HG03159 (cell line): ENCODE results near the gene KMT2C.
"Not testable (repeated sequence)": the region's sequence is repeated elsewhere in the genome, so short reads cannot be mapped to it uniquely, and the experiment has no call there.

Experiments used
- ATAC-seq: cut with Tn5 transposase; IDR thresholded peaks from one replicate; pipeline ENCODE4 v1.9.1; 2021; ENCODE audit warnings: mild to moderate bottlenecking, moderate library complexity; ENCODE audit not compliant: unreplicated experiment

The KMT2C gene

DNA sequence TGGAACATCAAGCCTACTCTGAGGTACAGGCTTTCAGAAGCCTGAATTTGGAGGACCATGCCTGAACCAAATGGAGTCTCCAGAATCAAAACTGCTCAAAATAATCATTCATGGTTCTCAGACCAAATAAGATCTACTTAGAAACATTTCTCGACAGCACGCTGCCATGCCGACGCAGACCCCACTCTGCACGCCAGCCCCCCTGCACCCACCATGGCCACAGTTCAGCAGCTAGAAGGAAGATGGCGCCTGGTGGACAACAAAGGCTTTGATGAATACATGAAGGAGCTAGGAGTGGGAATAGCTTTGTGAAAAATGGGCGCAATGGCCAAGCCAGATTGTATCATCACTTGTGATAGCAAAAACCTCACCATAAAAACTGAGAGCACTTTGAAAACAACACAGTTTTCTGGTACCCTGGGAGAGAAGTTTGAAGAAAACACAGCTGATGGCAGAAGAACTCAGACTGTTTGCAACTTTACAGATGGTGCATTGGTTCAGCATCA is 6.6 kb upstream of the KMT2C start:
- no peak for ATAC-seq

- ATAC-seq = not testable (repeated sequence)
Measured at GRCh38 chr7:152441810-152442209, 6.0 kb upstream of the KMT2C start.

GRCh38 chr7:152441168-152441567 is 5.4 kb upstream of the KMT2C start:
- not testable (repeated sequence) for ATAC-seq

GRCh38 chr7:152438017-152438416 is 2.2 kb upstream of the KMT2C start:
- not testable (repeated sequence) for ATAC-seq

- ATAC-seq = not testable (repeated sequence)
Measured at GRCh38 chr7:152436931-152437575, 1.2 kb upstream of the KMT2C start.

- peak; percentile 45 for ATAC-seq
Measured at GRCh38 chr7:152436111-152436930, 518 bp upstream of the KMT2C start.

- not testable (repeated sequence) for ATAC-seq
Measured at GRCh38 chr7:152434511-152435383, 1.1 kb downstream of the KMT2C start.

- ATAC-seq = not testable (repeated sequence)
Measured at GRCh38 chr7:152433721-152434490, 1.9 kb downstream of the KMT2C start.

DNA sequence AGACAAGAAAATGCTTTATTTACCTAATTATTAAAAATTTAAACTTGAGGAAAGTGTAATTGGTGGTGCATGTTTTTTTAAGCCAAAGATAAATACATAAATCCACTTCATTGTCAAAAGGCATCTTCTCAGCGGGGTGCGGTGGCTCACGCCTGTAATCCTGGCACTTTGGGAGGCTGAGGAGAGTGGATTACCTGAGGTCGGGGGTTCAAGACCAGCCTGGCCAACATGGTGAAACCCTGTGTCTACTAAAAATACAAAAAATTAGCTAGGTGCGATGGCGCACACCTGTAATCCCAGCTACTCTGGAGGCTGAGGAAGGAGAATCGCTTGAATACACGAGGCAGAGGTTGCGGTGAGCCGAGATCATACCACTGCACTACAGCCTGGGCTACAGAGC is 3.1 kb downstream of the KMT2C start:
- not testable (repeated sequence) for ATAC-seq

DNA sequence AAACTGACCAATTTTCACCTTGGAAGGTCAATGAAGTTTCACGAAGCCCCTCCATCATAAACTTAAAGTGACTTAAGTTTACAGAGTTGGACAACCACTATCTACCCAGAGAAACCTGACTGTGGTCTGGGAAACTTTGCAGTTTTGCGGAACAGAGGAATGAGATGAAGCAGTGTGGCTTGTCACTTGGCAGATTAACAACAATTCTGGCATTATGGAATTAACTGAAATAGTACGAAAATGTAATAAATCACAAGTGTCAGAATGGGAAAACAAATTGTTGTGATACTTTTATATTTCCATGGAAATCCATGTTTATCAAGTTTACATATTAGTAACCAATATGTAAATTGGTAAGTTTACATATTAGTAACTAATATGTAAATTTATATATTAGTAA is 4.9 kb downstream of the KMT2C start:
- ATAC-seq = no peak

- ATAC-seq = not testable (repeated sequence)
Measured at GRCh38 chr7:152430118-152430517, 5.7 kb downstream of the KMT2C start.

DNA sequence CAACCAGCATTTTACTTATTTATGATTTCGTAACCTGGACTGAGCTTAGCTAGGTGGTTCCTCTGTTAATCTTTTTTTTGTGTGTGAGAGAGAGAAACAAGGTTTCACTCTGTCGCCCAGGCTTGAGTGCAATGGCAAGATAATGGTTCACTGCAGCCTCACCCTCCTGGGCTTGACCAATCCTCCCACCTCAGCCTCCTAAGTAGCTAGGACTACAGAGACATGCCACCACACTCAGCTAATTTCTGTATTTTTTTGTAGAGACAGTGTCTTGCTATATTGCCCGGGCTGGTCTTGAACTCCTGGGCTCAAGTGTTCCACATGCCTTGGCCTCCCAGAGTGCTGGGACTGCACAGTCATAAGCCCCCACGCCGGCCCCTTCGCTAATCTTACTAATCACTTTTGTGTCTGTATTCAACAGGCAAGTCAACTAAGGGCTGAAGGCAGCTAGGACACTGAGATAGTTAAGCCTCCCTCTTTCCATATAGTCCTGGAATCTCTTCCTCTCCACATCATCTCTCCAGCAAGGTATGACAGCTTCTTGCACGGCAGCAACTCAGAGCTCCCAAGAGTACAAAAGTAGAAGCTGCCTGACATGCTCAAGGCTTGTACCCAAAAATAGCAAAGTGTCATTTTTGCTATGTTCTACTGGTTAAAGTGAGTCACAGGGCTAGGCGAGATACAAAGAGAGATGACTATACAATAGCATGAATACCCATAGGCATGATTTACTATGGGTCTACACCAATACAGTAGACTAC is 11.3 kb downstream of the KMT2C start:
- no peak for ATAC-seq

DNA sequence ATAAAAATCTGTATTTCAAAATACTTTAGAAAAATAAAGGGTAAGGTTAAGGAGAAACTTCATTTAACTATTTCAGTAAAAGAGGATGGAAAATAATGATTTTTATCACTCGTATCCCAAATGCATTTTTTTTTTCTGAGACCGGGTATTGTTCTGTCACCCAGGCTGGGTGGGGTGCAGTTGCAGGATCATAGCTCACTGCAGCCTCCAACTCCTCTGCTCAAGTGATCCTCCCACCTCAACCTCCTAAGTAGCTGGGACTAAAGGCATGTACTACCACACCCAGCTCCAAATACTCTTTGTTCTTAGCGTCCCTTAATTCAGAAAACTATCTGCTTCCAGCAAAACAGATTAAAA is 11.8 kb downstream of the KMT2C start:
- no peak for ATAC-seq

GRCh38 chr7:152423171-152423570 is 12.6 kb downstream of the KMT2C start:
- not testable (repeated sequence) for ATAC-seq

GRCh38 chr7:152420950-152421349 is 14.9 kb downstream of the KMT2C start:
- not testable (repeated sequence) for ATAC-seq

- ATAC-seq = no peak
Measured at GRCh38 chr7:152419473-152420429, 16.1 kb downstream of the KMT2C start.

DNA sequence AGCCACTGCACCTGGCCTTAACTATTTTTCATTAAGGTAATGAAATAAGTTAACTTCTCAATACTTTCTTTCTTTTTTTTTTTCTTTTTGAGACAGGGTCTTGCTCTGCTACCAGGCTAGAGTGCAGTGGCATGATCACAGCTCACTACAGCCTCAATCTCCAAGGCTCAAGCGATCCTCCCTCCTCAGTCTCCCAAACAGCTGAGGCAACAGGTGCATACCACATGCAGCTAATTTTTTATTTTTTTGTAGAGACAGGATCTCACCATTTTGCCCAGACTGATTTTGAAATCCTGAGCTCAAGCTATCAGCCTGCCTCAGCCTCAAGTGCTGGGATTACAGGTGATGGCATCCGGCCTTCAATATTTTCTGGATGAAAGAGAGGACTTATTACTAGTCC is 21.0 kb downstream of the KMT2C start:
- ATAC-seq = no peak

DNA sequence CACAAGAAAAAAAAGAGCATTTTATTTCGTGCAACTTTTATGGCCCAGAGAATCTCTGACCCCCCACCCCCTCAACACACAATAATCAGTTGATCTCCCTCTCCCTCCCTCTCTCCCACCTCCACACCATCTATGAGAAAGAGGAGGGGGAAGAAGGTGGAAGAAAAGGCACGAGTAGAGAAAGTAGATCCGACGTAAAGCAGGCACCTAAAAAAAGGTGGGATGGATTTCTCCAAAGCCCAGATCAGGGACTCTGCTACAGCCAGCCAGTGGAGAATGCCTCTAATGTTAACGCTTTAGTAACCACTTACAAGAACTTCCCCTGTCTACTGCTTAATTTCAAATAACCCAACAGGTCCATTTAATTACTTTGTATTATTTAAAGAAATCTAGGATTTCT is 24.4 kb downstream of the KMT2C start:
- no peak for ATAC-seq

- ATAC-seq = no peak
Measured at GRCh38 chr7:152406491-152406890, 29.3 kb downstream of the KMT2C start.
